ES-I3 (cell line): ENCODE measurements around the gene ATG4B.

ENCODE experiments used
- H3K36me3 ChIP-seq: 2 replicates; pipeline ENCODE4 v1.6.1; 2013; ENCODE audit warnings: mild to moderate bottlenecking, low read length, control low read depth, moderate library complexity; ENCODE audit not compliant: insufficient read depth
- H3K4me1 ChIP-seq: 2 replicates; pipeline ENCODE4 v1.6.1; 2013; ENCODE audit warnings: mild to moderate bottlenecking, control low read depth, low read length; ENCODE audit not compliant: insufficient read depth
- H3K9ac ChIP-seq: 2 replicates; pipeline ENCODE4 v1.6.1; 2013; ENCODE audit warnings: low read depth, mild to moderate bottlenecking, low read length, moderate library complexity
- H3K9me3 ChIP-seq: 2 replicates; pipeline ENCODE4 v1.6.1; 2013; ENCODE audit warnings: mild to moderate bottlenecking, low read length, moderate library complexity; ENCODE audit not compliant: control insufficient read depth, insufficient read depth

The ATG4B gene

DNA sequence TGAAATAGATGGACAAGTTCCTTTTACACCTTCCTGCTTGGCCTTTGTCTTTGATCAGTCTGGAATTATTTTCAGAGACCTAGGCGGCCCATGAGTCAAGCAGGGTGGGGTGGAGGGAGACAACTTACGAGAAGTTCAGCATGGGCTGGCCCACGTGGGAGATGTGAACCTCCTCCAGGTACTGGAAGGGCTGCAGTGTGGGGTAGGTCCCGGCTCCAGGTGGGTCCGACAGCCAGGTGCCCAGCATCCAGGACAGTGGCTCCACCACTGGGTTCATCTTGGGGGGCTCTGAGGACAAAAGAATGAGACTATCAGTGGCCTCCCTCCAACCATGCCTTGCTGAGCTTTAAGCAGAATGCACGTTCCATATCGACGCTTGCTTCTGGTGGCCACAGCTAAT is 31.3 kb upstream of the ATG4B start:
- no peak overlapping the region for H3K9ac ChIP-seq
- H3K4me1 ChIP-seq: no peaks in the 10 kb centered on the region
- peaks cover 7% of the 10 kb centered on the region; the same call in 1 of the 2 replicates for H3K36me3 ChIP-seq
- H3K9me3 ChIP-seq: no peaks in the 10 kb centered on the region

DNA sequence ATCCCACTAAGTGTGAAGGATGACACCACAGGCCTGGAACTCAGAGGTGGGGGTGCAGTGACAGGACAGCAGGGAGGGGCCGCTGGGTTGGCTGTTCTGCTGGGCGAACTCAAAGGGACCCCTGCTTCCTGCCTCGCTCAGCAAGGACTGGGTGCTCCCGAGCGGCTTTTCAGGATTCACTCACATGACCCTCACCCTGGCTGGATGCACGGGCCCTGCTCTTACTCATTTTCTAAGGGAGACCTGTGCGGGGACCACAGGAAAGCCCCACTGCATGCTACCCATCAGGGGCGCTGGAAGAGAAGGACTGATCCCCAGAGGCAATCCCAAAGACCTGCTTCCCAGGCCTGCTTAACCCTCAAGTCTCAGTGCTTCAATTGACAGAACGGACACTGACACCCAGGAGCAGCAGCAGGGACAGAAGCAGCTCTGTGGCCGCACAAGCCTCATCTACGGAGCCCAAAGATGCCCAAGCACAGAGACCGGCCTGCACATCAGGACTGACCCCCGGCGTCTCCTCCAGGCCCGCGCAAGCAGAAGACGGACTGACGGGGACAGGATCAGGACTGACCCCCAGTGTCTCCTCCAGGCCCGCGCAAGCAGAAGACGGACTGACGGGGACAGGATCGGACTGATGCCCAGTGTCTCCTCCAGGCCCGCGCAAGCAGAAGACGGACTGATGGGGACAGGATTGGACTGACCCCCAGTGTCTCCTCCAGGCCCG is 30.2 kb upstream of the ATG4B start:
- peaks cover 3% of the 10 kb centered on the region; the same call in 1 of the 2 replicates for H3K36me3 ChIP-seq
- no peak overlapping the region for H3K9ac ChIP-seq

GRCh38 chr2:241608881-241609280 is 28.6 kb upstream of the ATG4B start:
- H3K36me3 ChIP-seq: peaks cover 3% of the 10 kb centered on the region; the same call in 1 of the 2 replicates
- no peak overlapping the region for H3K9ac ChIP-seq
- no peaks in the 10 kb centered on the region for H3K9me3 ChIP-seq
- no peaks in the 10 kb centered on the region for H3K4me1 ChIP-seq

More for the DNA sequence above, 30.2 kb upstream of the ATG4B start:
- H3K9me3 ChIP-seq: no peaks in the 10 kb centered on the region
- no peaks in the 10 kb centered on the region for H3K4me1 ChIP-seq

DNA sequence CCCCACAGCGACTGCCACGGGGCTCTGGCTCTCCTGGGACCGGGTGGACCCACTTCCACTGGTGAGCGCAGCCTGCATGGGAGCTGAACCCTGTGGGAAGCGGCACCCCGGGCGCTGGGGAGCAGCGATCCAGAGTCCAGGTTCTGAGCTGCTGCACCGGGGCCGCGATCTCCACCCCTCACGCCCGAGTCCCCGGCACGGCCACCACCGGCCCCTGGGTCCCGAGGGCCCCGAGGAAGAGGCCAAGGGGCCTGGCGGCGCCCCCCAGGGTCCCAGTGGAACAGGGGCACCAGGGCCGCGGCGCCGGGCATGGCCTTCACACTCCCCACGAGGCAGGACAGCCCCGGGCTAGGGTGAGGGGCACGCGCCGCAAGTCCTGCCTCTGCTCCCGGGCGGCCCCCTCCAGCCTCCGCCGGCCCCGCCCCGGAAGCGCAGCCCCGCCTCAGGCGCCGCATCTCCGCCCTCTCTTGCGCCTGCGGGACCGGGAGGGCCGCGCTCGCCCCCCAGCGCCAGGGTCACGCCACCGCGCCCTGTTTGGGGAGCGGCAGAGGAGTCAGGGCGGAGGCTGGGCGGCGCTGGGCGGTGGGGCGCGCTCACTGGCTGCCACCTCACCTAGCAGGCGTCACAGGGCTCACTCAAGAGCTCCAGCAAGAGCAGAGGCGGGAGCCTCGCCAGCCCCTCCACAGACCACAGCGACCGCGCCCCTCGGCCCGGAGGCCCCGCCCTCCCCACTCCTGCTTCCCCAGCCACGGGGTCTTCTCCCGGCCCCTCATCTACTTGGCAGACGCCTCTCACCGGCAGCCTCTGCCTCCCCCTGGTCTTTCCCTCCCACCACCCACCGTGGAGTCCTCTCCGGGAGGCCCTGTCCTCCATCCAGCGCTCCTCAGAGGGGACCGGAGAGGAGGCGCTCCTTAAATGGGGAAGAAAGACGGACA is 27.4 kb upstream of the ATG4B start:
- no peaks in the 10 kb centered on the region for H3K9me3 ChIP-seq
- peak overlapping the region; percentile 74 for H3K9ac ChIP-seq
- no peaks in the 10 kb centered on the region for H3K36me3 ChIP-seq
- H3K4me1 ChIP-seq: no peaks in the 10 kb centered on the region

DNA sequence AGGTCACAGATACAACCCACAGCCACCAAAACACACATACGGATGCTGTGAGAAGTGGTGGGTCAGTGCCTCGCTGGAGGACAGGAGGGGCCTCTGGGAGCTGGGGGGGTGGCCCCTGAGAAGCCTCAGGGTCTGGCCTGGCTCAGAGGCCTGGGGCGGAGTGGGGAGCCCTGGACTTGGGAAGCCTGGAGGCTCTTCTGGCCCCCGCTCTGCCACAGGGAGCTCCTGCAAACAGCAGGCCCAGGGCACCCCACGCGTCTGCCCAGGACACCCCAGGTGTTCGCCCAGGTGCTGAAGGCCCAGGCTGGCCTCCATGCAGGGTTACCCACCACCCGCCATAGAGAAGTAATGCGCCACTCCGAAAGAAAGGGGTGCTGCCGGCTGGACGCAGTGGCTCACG is 26.4 kb upstream of the ATG4B start:
- Histone ChIP-seq H3K9me3 (no peaks in the 10 kb centered on the region), H3K4me1 (no peaks in the 10 kb centered on the region), H3K9ac (peak overlapping the region; percentile 74; the same call in 1 of the 2 replicates), H3K36me3 (no peaks in the 10 kb centered on the region)

DNA sequence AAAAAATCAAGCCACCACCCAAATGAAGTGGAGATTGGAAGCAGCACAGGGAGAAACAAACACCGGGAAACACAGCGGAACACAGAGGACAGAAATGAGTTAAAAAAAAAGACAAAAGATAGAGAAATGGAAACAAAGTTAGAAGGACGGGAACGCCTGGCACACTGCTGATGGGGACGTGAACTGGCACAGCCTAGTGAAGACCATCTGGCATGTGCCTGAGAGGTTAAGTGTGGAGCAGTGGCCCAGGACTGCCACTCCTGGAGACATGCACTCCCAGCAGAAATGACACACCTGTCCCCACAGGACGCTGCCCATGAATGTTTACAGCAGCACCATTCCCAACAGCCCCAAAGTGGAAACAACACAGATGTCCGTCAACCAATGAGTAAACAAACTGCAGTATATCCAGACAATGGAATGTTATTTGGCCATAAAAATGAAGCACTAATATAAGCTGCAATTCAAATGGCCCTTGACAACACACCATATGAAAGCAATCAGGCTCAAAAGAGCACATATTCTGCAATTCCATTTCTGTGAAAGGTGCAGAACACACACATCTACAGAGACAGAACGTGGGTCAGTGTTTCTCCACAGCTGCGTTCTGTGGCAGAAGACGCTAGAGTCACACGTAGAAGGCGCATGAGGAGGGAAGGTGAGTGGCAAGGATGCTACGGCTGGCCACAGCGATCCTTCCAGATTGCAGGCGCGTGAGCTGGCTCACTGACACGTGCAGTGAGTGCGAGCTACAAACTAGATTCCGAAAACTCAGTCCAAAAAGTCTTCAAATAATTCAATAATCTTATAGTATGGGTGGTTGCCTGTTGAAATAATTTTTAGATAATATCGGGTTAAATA is 25.1 kb upstream of the ATG4B start:
- Histone ChIP-seq H3K4me1 (peaks cover 1% of the 10 kb centered on the region), H3K36me3 (no peaks in the 10 kb centered on the region), H3K9ac (no peak overlapping the region), H3K9me3 (no peaks in the 10 kb centered on the region)

DNA sequence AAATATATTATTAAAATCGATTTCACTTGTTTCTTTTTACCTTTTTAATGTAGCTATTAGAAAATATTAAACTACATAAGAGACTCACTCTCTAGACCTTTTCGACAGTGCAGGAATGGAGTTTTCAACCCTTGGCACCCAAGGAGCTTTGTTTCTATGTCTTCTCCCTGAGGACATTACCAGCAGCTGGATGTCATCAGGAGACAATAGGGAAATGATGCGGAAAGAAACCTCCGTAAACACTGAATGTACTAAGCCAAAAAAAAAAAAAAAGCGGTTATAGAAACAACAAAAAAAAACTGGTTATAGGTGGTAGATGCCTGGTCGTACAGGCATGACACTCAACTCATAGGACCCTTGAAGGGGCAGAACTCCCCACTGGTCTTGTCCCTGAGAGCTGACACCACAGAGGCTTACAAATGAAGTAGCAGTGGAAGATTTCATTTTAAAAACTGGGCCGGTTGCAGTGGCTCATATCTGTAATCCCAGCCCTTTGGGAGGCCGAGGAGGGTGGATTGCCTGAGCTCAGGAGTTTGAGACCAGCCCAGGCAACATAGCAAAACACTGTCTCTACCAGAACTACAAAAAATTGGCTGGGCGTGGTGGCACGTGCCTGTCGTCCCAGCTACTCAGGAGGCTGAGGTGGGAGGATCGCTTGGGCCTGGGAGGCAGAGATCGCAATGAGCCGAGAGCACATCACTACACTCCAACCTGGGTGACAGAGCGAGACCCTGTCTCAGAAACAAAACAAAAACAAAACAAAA is 24.3 kb upstream of the ATG4B start:
- Histone ChIP-seq H3K4me1 (peaks cover 7% of the 10 kb centered on the region), H3K9ac (no peak overlapping the region), H3K9me3 (no peaks in the 10 kb centered on the region), H3K36me3 (no peaks in the 10 kb centered on the region)

GRCh38 chr2:241615041-241615440 is 22.5 kb upstream of the ATG4B start:
- H3K9me3 ChIP-seq: no peaks in the 10 kb centered on the region
- no peaks in the 10 kb centered on the region for H3K36me3 ChIP-seq
- H3K4me1 ChIP-seq: peaks cover 7% of the 10 kb centered on the region
- H3K9ac ChIP-seq: no peak overlapping the region

DNA sequence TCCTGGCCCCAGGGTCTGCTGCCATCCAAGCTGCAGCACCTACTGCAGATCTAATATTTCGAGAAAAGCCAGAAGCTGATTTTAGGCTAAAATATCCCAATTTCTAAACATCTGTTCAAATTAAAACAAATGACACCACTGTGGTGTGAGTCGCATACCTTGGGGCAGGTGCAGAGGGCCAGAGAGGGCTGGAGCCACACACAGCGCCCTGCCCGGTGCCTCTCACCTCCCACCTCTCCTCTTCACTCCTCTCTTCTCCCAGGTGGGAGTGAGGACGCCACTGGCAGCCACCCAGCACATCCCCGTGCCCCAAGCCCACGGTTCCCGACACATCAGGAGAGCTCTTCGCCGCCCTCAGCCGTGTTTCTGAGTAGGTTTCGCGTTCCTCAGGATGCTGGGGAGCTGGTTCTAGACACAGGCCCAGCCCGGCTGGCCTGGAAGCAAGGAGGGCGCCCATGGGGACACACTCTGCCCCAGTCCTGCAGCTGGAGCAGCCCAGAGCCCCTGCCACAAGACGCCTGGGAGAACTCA is 21.9 kb upstream of the ATG4B start:
- H3K9ac ChIP-seq: no peak overlapping the region
- H3K36me3 ChIP-seq: no peaks in the 10 kb centered on the region
- peaks cover 7% of the 10 kb centered on the region for H3K4me1 ChIP-seq
- no peaks in the 10 kb centered on the region for H3K9me3 ChIP-seq

GRCh38 chr2:241616168-241617125 is 21.0 kb upstream of the ATG4B start:
- Histone ChIP-seq H3K9me3 (no peaks in the 10 kb centered on the region), H3K4me1 (peaks cover 7% of the 10 kb centered on the region), H3K36me3 (no peaks in the 10 kb centered on the region), H3K9ac (no peak overlapping the region)

GRCh38 chr2:241617431-241618154 is 19.9 kb upstream of the ATG4B start:
- no peaks in the 10 kb centered on the region for H3K36me3 ChIP-seq
- no peaks in the 10 kb centered on the region for H3K9me3 ChIP-seq
- peak overlapping the region; percentile 26; the same call in 1 of the 2 replicates for H3K9ac ChIP-seq
- peaks cover 7% of the 10 kb centered on the region for H3K4me1 ChIP-seq

DNA sequence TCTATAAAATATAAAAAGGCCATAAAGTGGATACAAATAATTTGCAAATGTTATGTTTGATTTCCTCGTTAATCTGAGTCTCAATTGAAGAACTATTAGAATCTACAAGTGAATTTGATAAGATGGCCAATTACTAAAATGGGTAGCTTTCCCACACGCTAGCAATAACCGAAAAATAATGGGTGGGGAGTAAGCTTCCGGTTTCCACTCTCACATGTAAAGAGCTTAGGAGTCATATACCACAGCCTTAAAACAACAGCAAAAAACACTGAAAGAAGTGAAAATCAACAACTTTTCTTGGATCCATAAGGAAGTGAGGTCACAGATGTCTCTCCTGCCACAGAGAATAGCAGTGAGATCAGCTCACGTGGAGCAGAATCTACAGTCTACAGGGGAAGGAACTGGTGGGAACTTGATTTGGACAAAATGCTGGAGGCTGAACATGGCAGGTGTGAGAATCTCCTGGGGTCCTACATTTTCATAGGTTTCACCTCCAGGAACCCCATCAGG is 19.1 kb upstream of the ATG4B start:
- Histone ChIP-seq H3K9ac (no peak overlapping the region), H3K4me1 (peaks cover 7% of the 10 kb centered on the region), H3K9me3 (no peaks in the 10 kb centered on the region), H3K36me3 (no peaks in the 10 kb centered on the region)
